ENCODE measurements around the gene DCTD. TPM values are rescaled to one million over a fixed set of nuclear protein-coding genes. Genes with fewer than 3 reads are reported as not detected.

The DCTD gene
- 99.4 and 104 TPM in 2 replicates for total RNA-seq
- long read RNA-seq, transcript DCTD-202 (6 exons, 1,972 nt): minor isoform, 65 of 175 reads
- long read RNA-seq, transcript DCTD-201 (6 exons, 1,931 nt): major isoform, 74 of 175 reads
- long read RNA-seq, partial matches to known transcripts: 13 of 175 reads
- long read RNA-seq, other reads (novel, unspliced or antisense): 16 of 175 reads

- TF ChIP-seq, protein P1, sequence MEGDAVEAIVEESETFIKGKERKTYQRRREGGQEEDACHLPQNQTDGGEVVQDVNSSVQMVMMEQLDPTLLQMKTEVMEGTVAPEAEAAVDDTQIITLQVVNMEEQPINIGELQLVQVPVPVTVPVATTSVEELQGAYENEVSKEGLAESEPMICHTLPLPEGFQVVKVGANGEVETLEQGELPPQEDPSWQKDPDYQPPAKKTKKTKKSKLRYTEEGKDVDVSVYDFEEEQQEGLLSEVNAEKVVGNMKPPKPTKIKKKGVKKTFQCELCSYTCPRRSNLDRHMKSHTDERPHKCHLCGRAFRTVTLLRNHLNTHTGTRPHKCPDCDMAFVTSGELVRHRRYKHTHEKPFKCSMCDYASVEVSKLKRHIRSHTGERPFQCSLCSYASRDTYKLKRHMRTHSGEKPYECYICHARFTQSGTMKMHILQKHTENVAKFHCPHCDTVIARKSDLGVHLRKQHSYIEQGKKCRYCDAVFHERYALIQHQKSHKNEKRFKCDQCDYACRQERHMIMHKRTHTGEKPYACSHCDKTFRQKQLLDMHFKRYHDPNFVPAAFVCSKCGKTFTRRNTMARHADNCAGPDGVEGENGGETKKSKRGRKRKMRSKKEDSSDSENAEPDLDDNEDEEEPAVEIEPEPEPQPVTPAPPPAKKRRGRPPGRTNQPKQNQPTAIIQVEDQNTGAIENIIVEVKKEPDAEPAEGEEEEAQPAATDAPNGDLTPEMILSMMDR (IDR thresholded peaks at IDR 0.05; ENCODE audit: unreplicated experiment): peak; percentile 52
- Mint-ChIP-seq H3K27me3 (peaks cover 1% of the 10 kb centered on the region), H3K4me3 (ENCODE audit: low read depth) (peak within 1 kb of the TSS; percentile 88)
Measured at GRCh38 chr4:182917182-182918043, at the start of gene DCTD. Gene DCTD (minus strand): TSS chr4:182917386. CDS start chr4:182915568, 1,818 bp downstream.

GRCh38 chr4:182960746-182961145, 43.6 kb upstream of the DCTD start:
- H3K4me3 Mint-ChIP-seq (ENCODE audit: low read depth): no peak overlapping the region
- peaks cover 4% of the 10 kb centered on the region for H3K9me3 Mint-ChIP-seq (ENCODE audit: low read depth)
- no peak for DNase-seq (ENCODE audit: low spot score, unreplicated experiment)
- TF ChIP-seq, protein P1 (IDR thresholded peaks at IDR 0.05; ENCODE audit: unreplicated experiment): no peak
- no peaks in the 10 kb centered on the region for H3K4me1 Mint-ChIP-seq (ENCODE audit: low read depth)
- H3K36me3 Mint-ChIP-seq (ENCODE audit: insufficient read depth): no peaks in the 10 kb centered on the region
- no peak overlapping the region for H3K27ac Mint-ChIP-seq
- no peaks in the 10 kb centered on the region for H3K27me3 Mint-ChIP-seq

More at GRCh38 chr4:182917182-182918043, at the start of gene DCTD:
- Mint-ChIP-seq H3K27ac (peak within 1 kb of the TSS; percentile 97), H3K9me3 (ENCODE audit: low read depth) (no peaks in the 10 kb centered on the region), H3K4me1 (ENCODE audit: low read depth) (peaks cover 20% of the 10 kb centered on the region), H3K36me3 (ENCODE audit: insufficient read depth) (peaks cover 5% of the 10 kb centered on the region)
- DNase-seq (ENCODE audit: low spot score, unreplicated experiment): peak; percentile 69

- no peak for DNase-seq (ENCODE audit: low spot score, unreplicated experiment)
- no peaks in the 10 kb centered on the region for H3K27me3 Mint-ChIP-seq
- no peaks in the 10 kb centered on the region for H3K4me1 Mint-ChIP-seq (ENCODE audit: low read depth)
- H3K9me3 Mint-ChIP-seq (ENCODE audit: low read depth): peaks cover 6% of the 10 kb centered on the region
- no peak overlapping the region for H3K4me3 Mint-ChIP-seq (ENCODE audit: low read depth)
- TF ChIP-seq, protein P1 (IDR thresholded peaks at IDR 0.05; ENCODE audit: unreplicated experiment): no peak
- H3K36me3 Mint-ChIP-seq (ENCODE audit: insufficient read depth): no peaks in the 10 kb centered on the region
- H3K27ac Mint-ChIP-seq: no peak overlapping the region
Measured at GRCh38 chr4:182960228-182960627, 43.0 kb upstream of the DCTD start.

DNA sequence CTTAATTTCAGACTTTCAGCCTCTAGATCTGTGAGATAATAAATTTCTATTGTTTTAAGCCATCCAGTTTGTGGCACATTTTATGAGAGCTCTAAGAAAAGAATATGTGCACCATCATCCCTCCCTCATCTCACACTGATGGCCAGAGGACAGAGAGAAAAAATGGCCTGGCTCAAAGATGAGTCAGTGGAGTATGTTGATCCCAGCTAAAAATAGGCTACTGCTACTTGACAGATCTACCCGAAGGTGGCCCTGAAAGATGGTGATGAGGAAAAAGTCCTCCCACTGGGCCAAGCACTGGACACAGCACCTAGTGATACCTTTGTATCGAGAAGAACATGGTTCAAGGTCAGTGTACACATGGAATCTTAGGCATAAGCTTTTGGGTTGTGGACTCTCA, 38.2 kb upstream of the DCTD start:
- H3K27ac Mint-ChIP-seq: no peak overlapping the region
- TF ChIP-seq, protein P1 (IDR thresholded peaks at IDR 0.05; ENCODE audit: unreplicated experiment): no peak
- H3K9me3 Mint-ChIP-seq (ENCODE audit: low read depth): peaks cover 17% of the 10 kb centered on the region
- no peak for DNase-seq (ENCODE audit: low spot score, unreplicated experiment)
- no peaks in the 10 kb centered on the region for H3K27me3 Mint-ChIP-seq
- no peaks in the 10 kb centered on the region for H3K36me3 Mint-ChIP-seq (ENCODE audit: insufficient read depth)
- no peaks in the 10 kb centered on the region for H3K4me1 Mint-ChIP-seq (ENCODE audit: low read depth)
- no peak overlapping the region for H3K4me3 Mint-ChIP-seq (ENCODE audit: low read depth)

DNA sequence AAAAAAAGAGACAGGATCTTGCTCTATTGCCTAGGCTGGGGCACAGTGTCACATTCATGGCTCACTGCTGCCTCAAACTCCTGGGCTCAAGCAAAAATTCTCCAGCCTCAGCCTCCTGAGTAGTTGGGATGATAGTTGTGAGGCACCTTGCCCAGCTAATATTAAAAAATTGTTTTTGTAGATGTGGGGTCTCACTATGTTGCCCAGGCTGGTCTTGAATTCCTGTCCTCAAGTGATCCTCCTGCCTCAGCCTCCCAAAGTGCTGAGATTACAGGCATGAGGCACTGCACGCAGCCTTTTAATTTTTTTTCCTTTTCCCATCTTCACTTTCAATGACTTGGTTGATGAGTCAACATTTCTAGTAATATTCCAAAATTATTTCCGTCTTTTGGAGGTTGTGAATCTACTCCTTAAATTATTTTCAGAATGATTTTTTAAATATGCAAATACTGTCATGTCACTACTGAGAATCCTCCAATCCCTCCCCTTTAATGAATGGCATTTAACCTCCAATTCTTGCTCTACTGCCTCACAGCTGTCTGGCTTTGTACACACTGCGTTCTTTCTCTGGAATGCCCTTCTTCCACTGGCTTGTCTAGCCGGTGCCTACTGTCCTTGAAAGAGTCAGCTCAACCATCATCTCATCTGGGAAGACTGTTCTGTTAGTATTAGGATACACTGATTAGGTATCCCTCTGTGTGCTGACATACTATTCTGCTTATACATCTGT, 27.5 kb upstream of the DCTD start:
- TF ChIP-seq, protein P1 (IDR thresholded peaks at IDR 0.05; ENCODE audit: unreplicated experiment): no peak
- Mint-ChIP-seq H3K27me3 (peaks cover 20% of the 10 kb centered on the region), H3K9me3 (ENCODE audit: low read depth) (no peaks in the 10 kb centered on the region), H3K27ac (no peak overlapping the region), H3K36me3 (ENCODE audit: insufficient read depth) (no peaks in the 10 kb centered on the region), H3K4me1 (ENCODE audit: low read depth) (peaks cover 2% of the 10 kb centered on the region), H3K4me3 (ENCODE audit: low read depth) (no peak overlapping the region)
- no peak for DNase-seq (ENCODE audit: low spot score, unreplicated experiment)
